Right atrium auricular region (tissue), 2 donors: ENCODE measurements around the gene GPR176. TPM values are rescaled to one million over a fixed set of nuclear protein-coding genes. Genes with fewer than 3 reads are reported as not detected.

Experiments used
- DNase-seq: peaks from one replicate; pipeline ENCODE4 v3.0.0-alpha.2; 2019; ENCODE audit warnings: low spot score
- H3K27ac ChIP-seq, 2 donors: fragments of 200-600 bp; sonication (generic); 1 replicate in 1 of 2; 2 replicates in 1 of 2; pipeline ENCODE4 v1.5.1; 2016 to 2019
- H3K27me3 ChIP-seq, 2 donors: fragments of 200-600 bp; sonication (generic); one replicate each; pipeline versions ENCODE4 v1.5.1 to v1.6.0; 2017 to 2019
- H3K36me3 ChIP-seq: fragments of 200-600 bp; sonication (generic); one replicate; pipeline ENCODE4 v1.5.1; 2016
- H3K4me1 ChIP-seq, 2 donors: fragments of 200-600 bp; sonication (generic); one replicate each; pipeline versions ENCODE4 v1.5.1 to v1.6.0; 2017 to 2019
- H3K4me3 ChIP-seq, 2 donors: fragments of 200-600 bp; sonication (generic); 1 replicate in 1 of 2; 2 replicates in 1 of 2; pipeline ENCODE4 v1.5.1; 2017 to 2019; ENCODE audit warnings: mild to moderate bottlenecking in 1 of 2, moderate library complexity in 1 of 2
- H3K9me3 ChIP-seq, 2 donors: fragments of 200-600 bp; sonication (generic); one replicate each; pipeline ENCODE4 v1.5.1; 2019
- CTCF ChIP-seq, 2 donors: fragments of 200-600 bp; sonication (generic); IDR thresholded peaks; one replicate each; pipeline ENCODE4 v1.5.1; 2019; ENCODE audit warnings: antibody characterized with exemption in 2 of 2
- total RNA-seq, 2 donors: library from RNA; depleted of rRNA; stranded (reverse); fragments of >200 nt; gene quantifications; one replicate each; pipeline ENCODE4 v1.1.0, GENCODE V29; 2016

GPR176 gene
- total RNA-seq, 2 donors from 2014 or later = 4.3 to 6.7 TPM

- Histone ChIP-seq H3K27me3 (no peaks in the 10 kb centered on the region), H3K4me1 (no peaks in the 10 kb centered on the region), H3K4me3 (no peak overlapping the region), H3K27ac (no peak overlapping the region), H3K9me3 (no peaks in the 10 kb centered on the region), H3K36me3 (no peaks in the 10 kb centered on the region)
- no peak for TF ChIP-seq CTCF (IDR thresholded peaks at IDR 0.05)
- no peak for DNase-seq
Observed at GRCh38 chr15:39834256-39834655, 85.8 kb downstream of the GPR176 start.

- Histone ChIP-seq H3K27me3 (no peaks in the 10 kb centered on the region), H3K9me3 (no peaks in the 10 kb centered on the region), H3K4me3 (no peak overlapping the region), H3K27ac (no peak overlapping the region), H3K36me3 (no peaks in the 10 kb centered on the region), H3K4me1 (no peaks in the 10 kb centered on the region)
- no peak for TF ChIP-seq CTCF (IDR thresholded peaks at IDR 0.05)
- no peak for DNase-seq
Observed at GRCh38 chr15:39833515-39833981, 86.5 kb downstream of the GPR176 start.

- Histone ChIP-seq H3K9me3 (no peaks in the 10 kb centered on the region), H3K36me3 (no peaks in the 10 kb centered on the region), H3K4me3 (no peak overlapping the region), H3K27ac (no peak overlapping the region), H3K27me3 (no peaks in the 10 kb centered on the region), H3K4me1 (no peaks in the 10 kb centered on the region)
- no peak for TF ChIP-seq CTCF (IDR thresholded peaks at IDR 0.05)
- no peak for DNase-seq
Observed at GRCh38 chr15:39830166-39830565, 89.9 kb downstream of the GPR176 start.

GRCh38 chr15:39828374-39828931 is 91.6 kb downstream of the GPR176 start:
- DNase-seq = no peak
- Histone ChIP-seq H3K4me1 (no peaks in the 10 kb centered on the region), H3K27ac (no peak overlapping the region), H3K4me3 (no peak overlapping the region), H3K36me3 (no peaks in the 10 kb centered on the region), H3K9me3 (no peaks in the 10 kb centered on the region), H3K27me3 (no peaks in the 10 kb centered on the region)
- no peak for TF ChIP-seq CTCF (IDR thresholded peaks at IDR 0.05)

- H3K27me3 ChIP-seq = no peaks in the 10 kb centered on the region
- no peak overlapping the region for H3K4me3 ChIP-seq
- no peak for DNase-seq
- H3K4me1 ChIP-seq = no peaks in the 10 kb centered on the region
- no peak for TF ChIP-seq CTCF (IDR thresholded peaks at IDR 0.05)
- no peak overlapping the region for H3K27ac ChIP-seq
- H3K9me3 ChIP-seq = no peaks in the 10 kb centered on the region
- no peaks in the 10 kb centered on the region for H3K36me3 ChIP-seq
Observed at GRCh38 chr15:39826975-39827374, 93.1 kb downstream of the GPR176 start.

GRCh38 chr15:39823634-39824033 is 96.4 kb downstream of the GPR176 start:
- Histone ChIP-seq H3K36me3 (no peaks in the 10 kb centered on the region), H3K27ac (no peak overlapping the region), H3K4me3 (no peak overlapping the region), H3K9me3 (no peaks in the 10 kb centered on the region), H3K27me3 (no peaks in the 10 kb centered on the region), H3K4me1 (no peaks in the 10 kb centered on the region)
- no peak for TF ChIP-seq CTCF (IDR thresholded peaks at IDR 0.05)
- no peak for DNase-seq
